ENCODE results near the gene MCAM.

- no peak for TF ChIP-seq POLR2AphosphoS5 (IDR thresholded peaks at IDR 0.05; ENCODE audit: low read depth, low read length)
- no peak for TF ChIP-seq POLR2A (IDR thresholded peaks at IDR 0.05; ENCODE audit: low read depth, low read length)
Observed at GRCh38 chr11:119266063-119266462, 50.9 kb downstream of the MCAM start.
